WTC11 (cell line): ENCODE results near the gene NTRK2. TPM values are rescaled to one million over a fixed set of nuclear protein-coding genes. Genes with fewer than 3 reads are reported as not detected.

ENCODE experiments used
- ATAC-seq: fragments of 200-7000 bp; cut with Tn5 transposase; 2 replicates; pipeline ENCODE4 v1.10.0; 2021; ENCODE audit warnings: mild to moderate bottlenecking, moderate library complexity
- CTCF ChIA-PET: fragments of 300-600 bp; sonication (Branson Sonifier 250); formaldehyde crosslinking; loops from one replicate; lab custom pipeline; 2021; ENCODE audit warnings: antibody characterized with exemption; lab: Charles Lee
- POLR2A ChIA-PET: fragments of 350-600 bp; sonication (Branson Sonifier 250); formaldehyde crosslinking; loops from one replicate; lab custom pipeline; 2021; ENCODE audit warnings: antibody characterized with exemption; lab: Charles Lee
- DNase-seq: peaks from one replicate; pipeline ENCODE4 v3.0.0; 2021; ENCODE audit warnings: low spot score
- H3K27ac Mint-ChIP-seq: 2 replicates; pipeline ENCODE4 v1.8.0; 2021; ENCODE audit warnings: mixed read lengths
- H3K27me3 Mint-ChIP-seq: 2 replicates; pipeline ENCODE4 v1.8.0; 2021; ENCODE audit warnings: low read depth, mild to moderate bottlenecking, moderate library complexity, mixed read lengths
- H3K36me3 Mint-ChIP-seq: 2 replicates; pipeline ENCODE4 v1.8.0; 2021; ENCODE audit warnings: mixed read lengths
- H3K4me1 Mint-ChIP-seq: 2 replicates; pipeline ENCODE4 v1.8.0; 2022; ENCODE audit warnings: mixed read lengths
- H3K4me3 Mint-ChIP-seq: 2 replicates; pipeline ENCODE4 v1.8.0; 2021; ENCODE audit warnings: mild to moderate bottlenecking, moderate library complexity, mixed read lengths
- H3K9me3 Mint-ChIP-seq: 2 replicates; pipeline ENCODE4 v1.8.0; 2021; ENCODE audit warnings: mixed read lengths
- ELF4 ChIP-seq: sonication (generic); formaldehyde crosslinking; IDR thresholded peaks from 2 replicates; pipeline ENCODE4 v1.8.1; 2022; ENCODE audit warnings: low read depth, mild to moderate bottlenecking, moderate library complexity, missing genetic modification reagents
- HMGA2 ChIP-seq: fragments of 250-450 bp; sonication (Bioruptor Pico); IDR thresholded peaks from 2 replicates; pipeline ENCODE4 v1.4.0; 2021; ENCODE audit warnings: mild to moderate bottlenecking, moderate library complexity
- KAT7 ChIP-seq: sonication (generic); formaldehyde crosslinking; IDR thresholded peaks from 2 replicates; pipeline ENCODE4 v1.8.1; 2023; ENCODE audit warnings: missing genetic modification reagents, mild to moderate bottlenecking, borderline replicate concordance
- NFE2L1 ChIP-seq: sonication (generic); formaldehyde crosslinking; IDR thresholded peaks from 2 replicates; pipeline ENCODE4 v1.8.1; 2023; ENCODE audit warnings: missing genetic modification reagents
- PRDM15 ChIP-seq: sonication (generic); formaldehyde crosslinking; IDR thresholded peaks from 2 replicates; pipeline ENCODE4 v1.8.0; 2022; ENCODE audit warnings: missing genetic modification reagents
- ZNF121 ChIP-seq: sonication (generic); formaldehyde crosslinking; IDR thresholded peaks from 2 replicates; pipeline ENCODE4 v1.8.0; 2023; ENCODE audit warnings: missing genetic modification reagents
- ZNF532 ChIP-seq: fragments of 250-450 bp; sonication (Bioruptor Pico); IDR thresholded peaks from 2 replicates; pipeline ENCODE4 v1.9.0; 2021; ENCODE audit warnings: mild to moderate bottlenecking, borderline replicate concordance
- total RNA-seq: library from RNA; stranded (reverse); gene quantifications from 3 replicates; pipeline ENCODE4 v1.2.3, GENCODE V29; 2021
- TF ChIP-seq, protein P1 (sequence below): sonication (generic); formaldehyde crosslinking; IDR thresholded peaks from 2 replicates; pipeline ENCODE4 v1.8.1; 2022; ENCODE audit warnings: mild to moderate bottlenecking, missing genetic modification reagents, moderate library complexity, borderline replicate concordance
- TF ChIP-seq, protein P2 (sequence below): fragments of 250-450 bp; sonication (Bioruptor Pico); IDR thresholded peaks from 2 replicates; pipeline ENCODE4 v1.9.0; 2021; ENCODE audit warnings: moderate library complexity, mild to moderate bottlenecking, inconsistent platforms, borderline replicate concordance
- TF ChIP-seq, protein P3 (sequence below): fragments of 250-450 bp; sonication (Bioruptor Pico); IDR thresholded peaks from 2 replicates; pipeline ENCODE4 v1.8.0; 2021; ENCODE audit warnings: mild to moderate bottlenecking

NTRK2 gene
- total RNA-seq, 1 experiment from 2014 or later: 0.02 TPM

GRCh38 chr9:85040821-85041465 lies 371.4 kb downstream of the NTRK2 start (continued):
- TF ChIP-seq, protein P1, sequence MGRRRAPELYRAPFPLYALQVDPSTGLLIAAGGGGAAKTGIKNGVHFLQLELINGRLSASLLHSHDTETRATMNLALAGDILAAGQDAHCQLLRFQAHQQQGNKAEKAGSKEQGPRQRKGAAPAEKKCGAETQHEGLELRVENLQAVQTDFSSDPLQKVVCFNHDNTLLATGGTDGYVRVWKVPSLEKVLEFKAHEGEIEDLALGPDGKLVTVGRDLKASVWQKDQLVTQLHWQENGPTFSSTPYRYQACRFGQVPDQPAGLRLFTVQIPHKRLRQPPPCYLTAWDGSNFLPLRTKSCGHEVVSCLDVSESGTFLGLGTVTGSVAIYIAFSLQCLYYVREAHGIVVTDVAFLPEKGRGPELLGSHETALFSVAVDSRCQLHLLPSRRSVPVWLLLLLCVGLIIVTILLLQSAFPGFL (CRISPR knock-in tag): no peak
- TF ChIP-seq ELF4 (CRISPR knock-in tag): no peak
- TF ChIP-seq, all 79 proteins: peak for 0

DNA sequence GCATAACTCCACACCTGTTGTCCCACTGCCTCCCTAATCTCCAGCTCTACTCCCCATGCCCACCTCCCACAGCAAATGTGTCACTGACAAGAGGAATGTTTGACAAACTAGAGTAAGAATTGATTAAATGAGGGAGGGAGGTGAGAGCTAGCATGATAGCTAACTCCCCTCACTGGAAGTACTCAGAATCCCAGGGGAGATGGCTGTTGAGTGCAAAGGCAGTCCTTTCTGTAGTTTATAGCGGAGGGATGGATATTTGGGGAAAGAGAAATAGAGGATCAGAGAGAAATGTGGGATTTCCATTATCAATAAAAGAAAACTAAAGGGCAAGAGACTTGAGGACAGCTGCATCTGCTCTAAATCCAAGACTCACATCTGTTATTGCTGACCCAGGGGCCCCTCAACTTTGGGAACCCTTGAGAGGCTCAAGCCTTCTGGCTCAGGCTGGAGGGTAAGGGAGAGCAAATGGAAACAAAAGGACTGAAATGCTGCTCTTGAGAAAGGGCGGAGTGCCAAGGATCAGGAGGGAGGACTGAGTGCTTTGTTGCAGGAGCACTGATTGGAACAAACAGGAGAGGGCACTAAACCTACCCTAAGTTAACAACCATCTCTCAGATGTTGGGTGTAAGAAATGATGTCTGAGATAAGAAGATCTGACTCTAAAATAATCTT lies 372.1 kb downstream of the NTRK2 start:
- no peak; the same call in 1 of the 2 replicates for ATAC-seq
- TF ChIP-seq KAT7 (CRISPR knock-in tag) (no peak), PRDM15 (CRISPR knock-in tag) (no peak), ZNF121 (CRISPR knock-in tag) (no peak), NFE2L1 (CRISPR knock-in tag) (no peak)
- TF ChIP-seq, all 79 proteins: peak for 0
- no peak for DNase-seq
- ChIA-PET POLR2A (no interaction called here), CTCF (no interaction called here)
- H3K4me1 Mint-ChIP-seq: peaks cover 6% of the 10 kb centered on the region
- no peak overlapping the region for H3K4me3 Mint-ChIP-seq
- no peaks in the 10 kb centered on the region for H3K27me3 Mint-ChIP-seq
- H3K9me3 Mint-ChIP-seq: no peaks in the 10 kb centered on the region
- no peak overlapping the region for H3K27ac Mint-ChIP-seq
- H3K36me3 Mint-ChIP-seq: no peaks in the 10 kb centered on the region

- Mint-ChIP-seq H3K4me1 (peaks cover 6% of the 10 kb centered on the region), H3K27me3 (no peaks in the 10 kb centered on the region), H3K4me3 (no peak overlapping the region), H3K9me3 (no peaks in the 10 kb centered on the region), H3K27ac (no peak overlapping the region), H3K36me3 (no peaks in the 10 kb centered on the region)
- ChIA-PET POLR2A (no interaction called here), CTCF (interaction anchor here (0.6 to 1.4 kb wide), 3 partner anchors 76 to 216 kb away, joined by 3 read pairs; no protein-coding TSS in a partner anchor)
- TF ChIP-seq PRDM15 (CRISPR knock-in tag) (no peak), ZNF532 (CRISPR knock-in tag) (no peak), HMGA2 (CRISPR knock-in tag) (no peak)
- TF ChIP-seq, protein P2, sequence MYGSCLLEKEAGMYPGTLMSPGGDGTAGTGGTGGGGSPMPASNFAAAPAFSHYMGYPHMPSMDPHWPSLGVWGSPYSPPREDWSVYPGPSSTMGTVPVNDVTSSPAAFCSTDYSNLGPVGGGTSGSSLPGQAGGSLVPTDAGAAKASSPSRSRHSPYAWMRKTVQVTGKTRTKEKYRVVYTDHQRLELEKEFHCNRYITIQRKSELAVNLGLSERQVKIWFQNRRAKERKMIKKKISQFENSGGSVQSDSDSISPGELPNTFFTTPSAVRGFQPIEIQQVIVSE (CRISPR knock-in tag): no peak
- TF ChIP-seq, protein P3, sequence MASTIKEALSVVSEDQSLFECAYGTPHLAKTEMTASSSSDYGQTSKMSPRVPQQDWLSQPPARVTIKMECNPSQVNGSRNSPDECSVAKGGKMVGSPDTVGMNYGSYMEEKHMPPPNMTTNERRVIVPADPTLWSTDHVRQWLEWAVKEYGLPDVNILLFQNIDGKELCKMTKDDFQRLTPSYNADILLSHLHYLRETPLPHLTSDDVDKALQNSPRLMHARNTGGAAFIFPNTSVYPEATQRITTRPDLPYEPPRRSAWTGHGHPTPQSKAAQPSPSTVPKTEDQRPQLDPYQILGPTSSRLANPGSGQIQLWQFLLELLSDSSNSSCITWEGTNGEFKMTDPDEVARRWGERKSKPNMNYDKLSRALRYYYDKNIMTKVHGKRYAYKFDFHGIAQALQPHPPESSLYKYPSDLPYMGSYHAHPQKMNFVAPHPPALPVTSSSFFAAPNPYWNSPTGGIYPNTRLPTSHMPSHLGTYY (CRISPR knock-in tag): no peak
- no peak for DNase-seq
- ATAC-seq: no peak
Observed at GRCh38 chr9:85042981-85043647, 373.6 kb downstream of the NTRK2 start.
